Left lobe of liver (tissue), 2 donors: Measurements from ENCODE around the gene EPHX1. TPM values are rescaled to one million over a fixed set of nuclear protein-coding genes. Genes with fewer than 3 reads are reported as not detected.
"Not testable (repeated sequence)": the region's sequence is repeated elsewhere in the genome, so short reads cannot be mapped to it uniquely, and the experiment has no call there.

ENCODE experiments used
- ATAC-seq: fragments of 200-7000 bp; cut with Tn5 transposase; one replicate; pipeline ENCODE4 v1.9.1; 2020; ENCODE audit warnings: mild to moderate bottlenecking, moderate library complexity
- DNase-seq: peaks from one replicate; pipeline ENCODE4 v3.0.0-alpha.2; 2020; ENCODE audit warnings: low spot score
- total RNA-seq: library from RNA; stranded (reverse); gene quantifications from one replicate; pipeline ENCODE4 v1.2.1, GENCODE V29; 2021
- donor health status: DM: no; HTN: no; CAD: no; lungs with moderate emphysema.
- donor health status: DM: no; HTN: yes; CAD: no.

The EPHX1 gene
- total RNA-seq, result 1,368 TPM

DNA sequence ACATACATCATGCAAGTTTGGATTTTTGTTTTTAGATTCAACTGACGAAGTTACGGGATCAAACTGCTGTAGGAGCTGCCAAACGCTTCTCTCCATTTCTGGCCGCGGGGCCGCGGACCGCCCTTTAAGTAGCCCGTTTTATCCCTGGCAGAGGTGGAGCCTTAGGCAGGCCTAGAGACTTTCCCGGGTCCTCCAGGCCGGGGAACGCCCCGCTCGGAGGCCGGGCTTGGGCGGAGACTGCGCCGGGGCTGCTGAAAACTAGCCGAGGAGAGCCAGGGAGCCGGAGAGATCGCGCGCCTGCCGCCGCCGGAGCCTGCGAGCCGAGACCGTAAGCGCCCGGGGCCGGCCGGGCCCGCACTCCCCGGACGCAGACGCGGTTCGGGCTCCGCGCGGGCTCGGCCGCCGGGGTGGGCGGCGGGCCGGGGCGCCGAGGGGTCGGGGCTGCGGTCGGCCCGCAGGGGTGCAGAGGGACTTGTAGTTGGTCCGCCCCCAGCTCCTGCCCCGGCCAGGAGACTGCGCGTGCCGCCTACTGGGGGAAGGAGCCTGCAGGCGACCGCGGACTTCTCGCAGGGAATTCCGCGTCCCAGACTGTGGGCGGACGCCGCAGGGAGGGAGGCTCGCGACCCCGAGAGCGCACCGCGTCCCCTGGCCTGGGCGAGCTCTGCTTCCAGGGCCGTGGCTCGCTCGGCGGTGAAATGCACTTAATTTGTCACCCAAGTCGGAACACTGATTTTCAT, at the start of gene EPHX1:
TSS of gene EPHX1 (plus strand) at position 283 of the 737 bp plus-strand sequence. CDS start 18,606 bp downstream, outside the sequence.
- DNase-seq (peak; percentile 96), ATAC-seq (peak; percentile 71)

- DNase-seq, result no peak
Observed at GRCh38 chr1:225760531-225760930, 49.4 kb upstream of the EPHX1 start.

GRCh38 chr1:225761395-225761794, 48.5 kb upstream of the EPHX1 start:
- ATAC-seq, result not testable (repeated sequence)
- DNase-seq, result peak; percentile 12

More at GRCh38 chr1:225760531-225760930, 49.4 kb upstream of the EPHX1 start:
- no peak for ATAC-seq

DNA sequence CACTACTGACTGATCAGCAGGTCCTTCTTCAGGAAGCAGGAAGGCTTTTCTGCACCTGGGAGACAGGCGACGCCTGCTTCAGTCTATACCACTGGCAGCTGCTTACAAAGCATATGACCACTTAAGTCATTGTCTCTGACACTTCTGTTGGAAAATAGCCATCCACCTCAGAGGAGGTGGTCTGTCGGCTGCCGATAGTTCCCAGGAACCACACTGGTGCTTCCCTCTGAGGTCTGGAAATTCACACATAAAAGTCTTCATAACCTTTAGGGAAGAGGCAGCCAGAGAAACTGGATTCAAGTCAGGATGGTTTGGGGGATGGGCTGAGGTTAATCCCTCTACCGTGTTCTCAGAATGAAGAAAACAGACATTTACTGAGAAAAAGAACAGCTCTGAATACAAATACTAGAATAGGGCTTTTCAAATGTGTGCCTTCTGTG, 47.9 kb upstream of the EPHX1 start:
- DNase-seq (no peak), ATAC-seq (no peak)

- peak; percentile 7 for DNase-seq
- ATAC-seq, result no peak
Observed at GRCh38 chr1:225762444-225762843, 47.5 kb upstream of the EPHX1 start.

DNA sequence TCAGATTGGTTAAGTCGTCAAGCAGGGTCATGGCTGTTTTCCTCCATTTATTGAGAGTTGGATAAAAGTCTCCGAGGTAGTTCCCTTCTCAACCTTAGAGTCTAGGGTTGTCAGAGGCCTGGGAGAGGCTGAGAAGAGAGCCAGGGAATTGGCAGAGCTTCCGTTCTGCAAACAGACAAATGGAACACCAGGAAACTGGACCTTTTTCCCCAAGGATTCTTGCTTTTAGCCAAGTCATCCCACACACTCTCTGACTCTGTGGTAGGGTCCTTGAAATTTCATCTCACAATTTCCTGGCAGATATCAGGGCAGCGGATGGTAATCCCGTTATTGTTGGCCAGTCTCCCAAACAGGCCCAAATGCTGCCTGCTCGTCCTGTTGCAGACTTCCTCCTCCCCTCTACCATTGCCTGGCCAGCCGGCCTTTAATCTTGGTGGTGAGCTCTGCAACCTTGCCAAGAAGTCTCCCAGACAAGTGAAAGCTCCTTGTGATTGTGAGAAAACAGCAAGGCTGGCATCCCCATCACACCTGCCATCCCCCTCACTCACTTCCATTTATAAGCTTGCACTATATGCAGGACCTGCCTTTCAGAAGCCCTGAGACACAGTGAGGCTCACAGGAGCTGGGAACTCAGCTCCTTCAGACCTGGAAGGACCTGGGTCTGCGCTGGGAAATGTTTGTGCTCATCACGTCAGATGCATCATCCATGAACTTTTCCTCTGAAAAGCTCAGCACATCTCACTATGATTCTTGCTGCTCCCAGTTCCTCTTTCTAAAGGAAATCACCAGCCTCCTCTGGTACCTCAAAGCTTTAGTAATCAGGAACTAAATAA, 46.0 kb upstream of the EPHX1 start:
- DNase-seq (peak; percentile 41), ATAC-seq (peak; percentile 44)

DNA sequence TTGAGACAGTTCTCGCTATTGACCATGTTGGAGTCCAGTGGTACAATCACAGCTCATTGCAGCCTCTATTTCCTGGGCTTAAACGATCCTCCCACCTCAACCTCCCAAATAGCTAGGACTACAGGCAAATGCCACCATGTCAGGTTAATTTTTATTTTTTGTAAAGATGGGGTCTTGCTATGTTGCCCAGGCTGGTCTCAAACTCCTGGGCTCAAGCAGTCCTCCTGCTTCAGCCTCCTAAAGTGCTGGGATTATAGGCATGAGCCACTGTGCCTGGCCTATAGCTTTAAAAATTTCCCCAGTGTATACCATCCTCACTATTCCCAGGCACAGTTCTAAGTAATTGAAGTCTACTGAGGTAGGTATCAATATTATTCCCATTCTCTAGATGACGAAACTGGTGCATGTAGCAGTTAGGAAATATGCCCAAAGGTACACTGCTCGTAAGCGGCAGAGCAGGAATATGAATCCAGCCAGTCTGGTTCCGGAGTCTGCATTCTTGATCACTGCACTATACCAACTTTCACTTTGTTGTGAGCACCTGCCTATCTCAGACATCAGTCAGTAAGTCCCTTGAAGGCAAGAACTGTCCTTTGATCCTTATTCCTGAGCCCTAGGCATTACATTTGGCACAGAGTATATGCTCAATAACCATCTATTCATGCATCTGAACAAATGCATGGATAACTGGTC, 43.8 kb upstream of the EPHX1 start:
- DNase-seq (peak; percentile 15), ATAC-seq (no peak)

- DNase-seq, result peak; percentile 33
- no peak for ATAC-seq
Observed at GRCh38 chr1:225766967-225767633, 42.8 kb upstream of the EPHX1 start.

DNA sequence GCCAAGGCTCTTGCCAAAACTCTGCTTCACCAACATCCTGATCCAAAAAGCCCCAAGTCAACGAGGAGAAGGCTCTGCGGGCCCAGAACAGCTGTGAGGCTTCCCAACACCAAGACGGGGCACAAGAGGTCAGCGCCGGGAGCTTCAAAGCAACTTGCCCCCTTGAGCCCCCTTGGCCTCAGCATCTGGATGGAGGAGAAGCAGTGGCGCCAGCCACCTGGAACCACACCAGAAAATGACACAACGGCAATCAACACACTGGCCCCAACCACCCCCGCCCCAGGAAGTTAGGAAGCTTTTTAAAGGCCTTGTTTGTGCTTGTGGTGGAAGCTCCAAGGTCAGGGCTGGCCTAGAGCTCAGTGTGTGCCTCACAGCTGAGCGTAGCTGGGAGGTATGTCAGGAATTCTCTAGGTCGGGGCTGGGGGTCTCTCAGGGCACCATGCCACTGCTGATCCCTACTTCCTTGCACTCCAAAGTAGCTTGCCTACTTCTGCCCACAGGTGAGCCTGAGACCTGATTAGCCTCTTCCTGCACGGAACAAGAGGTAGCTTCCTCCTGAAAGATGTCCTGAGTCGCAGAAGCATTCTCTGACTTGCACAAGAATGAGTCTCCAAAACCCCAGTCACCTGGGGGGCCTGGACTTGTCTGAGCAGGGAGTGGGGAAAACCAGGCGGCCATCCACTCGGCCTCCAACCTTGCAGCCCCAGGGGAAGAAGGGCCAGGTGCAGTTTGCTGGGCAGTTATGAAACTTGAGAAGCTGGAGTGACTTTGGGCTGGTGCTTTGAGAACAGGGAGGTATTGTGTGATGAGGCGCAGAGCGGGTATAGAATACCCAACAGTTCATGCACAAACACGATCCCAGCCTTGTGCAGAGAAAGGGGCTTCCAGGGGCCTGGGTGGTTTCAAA, 42.0 kb upstream of the EPHX1 start:
- DNase-seq (peak; percentile 46), ATAC-seq (no peak)

- DNase-seq (peak; percentile 40), ATAC-seq (no peak)
Observed at GRCh38 chr1:225768662-225769426, 41.1 kb upstream of the EPHX1 start.

DNA sequence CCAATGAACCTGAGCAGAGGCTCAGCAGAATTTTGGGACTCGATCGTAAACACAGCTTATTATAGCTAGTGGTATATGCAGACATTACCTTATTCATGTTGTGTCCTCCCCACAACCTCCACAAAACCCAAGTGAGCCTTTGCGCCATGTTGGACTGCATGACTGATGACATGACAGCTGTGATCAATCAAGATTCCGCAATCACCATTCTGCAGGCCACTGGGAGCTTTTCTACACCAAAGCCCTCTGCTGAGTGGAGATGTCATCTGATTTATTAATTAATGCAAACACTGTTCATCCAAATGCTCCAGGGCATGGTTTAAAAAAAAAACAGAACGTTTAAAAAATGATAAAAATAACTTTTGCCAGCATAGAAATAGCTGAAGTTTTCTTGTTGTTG, 40.2 kb upstream of the EPHX1 start:
- ATAC-seq, result no peak
- peak; percentile 11 for DNase-seq

DNA sequence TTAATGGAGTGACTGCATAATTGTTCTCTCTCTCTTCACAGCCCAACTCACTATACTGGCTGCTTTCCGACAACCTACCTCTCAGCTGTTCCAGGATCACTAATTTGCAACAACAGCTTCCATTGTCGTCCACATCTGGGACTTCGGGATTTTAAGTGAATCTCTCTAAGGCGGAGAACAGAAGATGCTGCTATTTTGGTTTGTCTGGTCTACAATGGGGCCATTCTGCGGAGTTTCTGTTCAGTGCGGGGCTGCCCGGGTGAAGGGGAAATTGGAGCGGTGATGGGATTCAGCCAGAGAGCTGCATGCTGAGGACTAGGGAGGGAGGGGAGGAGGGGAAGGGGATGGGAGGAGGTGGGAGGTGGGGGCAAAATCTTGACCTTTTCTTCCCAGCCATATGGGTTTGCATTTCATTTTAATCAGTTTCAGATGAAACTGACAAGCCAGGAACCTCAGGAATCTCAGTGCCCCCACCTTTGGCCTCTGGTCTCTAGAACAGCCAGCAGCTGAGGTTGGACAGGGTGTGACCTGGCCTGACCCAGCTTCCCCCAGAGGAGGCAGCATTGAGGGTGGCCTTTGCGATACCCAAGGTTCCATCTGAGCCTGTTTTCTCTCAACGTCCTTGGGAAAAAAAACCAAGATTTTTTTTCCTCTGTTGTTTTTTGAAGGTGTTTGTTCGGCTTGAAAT, 39.2 kb upstream of the EPHX1 start:
- ATAC-seq, result no peak
- DNase-seq, result peak; percentile 35

DNA sequence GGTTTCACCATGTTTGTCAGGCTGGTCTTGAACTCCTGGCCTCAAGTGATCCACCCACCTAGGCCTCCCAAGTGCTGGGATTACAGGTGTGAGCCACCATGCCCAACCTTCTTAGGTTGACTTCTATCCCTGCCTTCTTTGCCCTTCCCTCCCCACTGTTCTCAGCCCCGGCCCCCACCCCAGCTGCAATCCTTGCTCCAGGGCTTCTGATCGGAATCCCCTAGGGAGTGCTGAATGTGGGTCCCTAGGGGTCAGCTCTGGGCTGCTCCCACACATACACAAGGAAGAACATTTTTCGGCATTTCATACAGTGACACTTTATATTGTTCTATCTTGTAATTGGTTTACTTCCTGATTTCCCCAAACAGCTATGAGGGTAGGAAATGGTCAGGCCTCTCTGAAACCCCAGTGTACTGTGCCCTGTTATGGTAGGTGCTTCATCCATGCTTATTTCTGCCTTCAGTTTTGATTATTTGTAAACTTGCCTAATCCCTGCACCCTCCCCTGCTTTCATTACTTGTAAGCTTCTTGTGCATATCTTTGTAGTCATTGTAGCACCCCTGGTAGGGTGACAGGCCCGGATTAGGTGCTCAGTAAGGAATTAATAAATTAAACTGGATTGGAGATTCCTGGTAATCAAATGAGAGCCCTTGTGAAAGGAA, 38.1 kb upstream of the EPHX1 start:
- DNase-seq (no peak), ATAC-seq (no peak)

DNA sequence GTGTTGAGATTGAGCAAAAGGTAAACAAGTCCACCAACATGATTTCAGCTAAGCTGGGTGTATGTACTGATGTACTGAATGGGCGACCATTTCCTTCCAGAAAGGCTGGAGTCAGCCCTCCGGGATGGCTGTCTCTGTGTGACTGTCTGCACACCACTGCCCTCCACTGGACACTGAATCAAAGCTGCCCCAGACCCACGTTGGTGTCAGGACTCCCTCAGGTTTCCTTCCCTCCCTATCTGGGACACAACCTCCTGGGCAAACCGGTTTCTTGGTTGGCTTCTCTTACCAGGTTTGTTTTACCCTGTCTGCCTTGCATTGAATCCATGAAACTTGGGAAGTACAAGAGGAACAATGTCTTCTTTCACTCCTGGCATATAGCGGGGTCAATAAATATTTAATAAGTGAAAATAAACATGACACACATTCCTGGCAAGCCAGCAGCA, 37.6 kb upstream of the EPHX1 start:
- peak; percentile 83 for DNase-seq
- ATAC-seq, result peak; percentile 96

DNA sequence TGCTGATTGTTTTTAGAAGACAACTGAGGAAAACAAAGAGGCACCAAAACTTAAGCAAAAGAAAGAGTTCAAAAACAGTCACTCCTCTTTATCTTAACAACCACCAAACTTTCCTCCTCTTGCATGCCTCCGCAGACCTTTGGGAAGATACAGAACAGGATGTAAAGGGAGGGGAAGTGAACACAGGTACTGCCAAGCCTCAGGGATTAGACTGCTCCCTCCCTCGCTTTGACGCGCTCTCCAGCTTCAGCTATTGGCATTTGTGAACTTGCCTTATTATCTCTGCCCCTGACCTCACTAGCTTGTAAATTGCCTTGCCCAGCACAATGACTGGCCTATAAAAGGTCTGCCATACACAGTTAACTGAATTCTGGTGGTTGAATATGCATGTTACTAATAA, 37.1 kb upstream of the EPHX1 start:
- ATAC-seq, result peak; percentile 39
- no peak for DNase-seq

DNA sequence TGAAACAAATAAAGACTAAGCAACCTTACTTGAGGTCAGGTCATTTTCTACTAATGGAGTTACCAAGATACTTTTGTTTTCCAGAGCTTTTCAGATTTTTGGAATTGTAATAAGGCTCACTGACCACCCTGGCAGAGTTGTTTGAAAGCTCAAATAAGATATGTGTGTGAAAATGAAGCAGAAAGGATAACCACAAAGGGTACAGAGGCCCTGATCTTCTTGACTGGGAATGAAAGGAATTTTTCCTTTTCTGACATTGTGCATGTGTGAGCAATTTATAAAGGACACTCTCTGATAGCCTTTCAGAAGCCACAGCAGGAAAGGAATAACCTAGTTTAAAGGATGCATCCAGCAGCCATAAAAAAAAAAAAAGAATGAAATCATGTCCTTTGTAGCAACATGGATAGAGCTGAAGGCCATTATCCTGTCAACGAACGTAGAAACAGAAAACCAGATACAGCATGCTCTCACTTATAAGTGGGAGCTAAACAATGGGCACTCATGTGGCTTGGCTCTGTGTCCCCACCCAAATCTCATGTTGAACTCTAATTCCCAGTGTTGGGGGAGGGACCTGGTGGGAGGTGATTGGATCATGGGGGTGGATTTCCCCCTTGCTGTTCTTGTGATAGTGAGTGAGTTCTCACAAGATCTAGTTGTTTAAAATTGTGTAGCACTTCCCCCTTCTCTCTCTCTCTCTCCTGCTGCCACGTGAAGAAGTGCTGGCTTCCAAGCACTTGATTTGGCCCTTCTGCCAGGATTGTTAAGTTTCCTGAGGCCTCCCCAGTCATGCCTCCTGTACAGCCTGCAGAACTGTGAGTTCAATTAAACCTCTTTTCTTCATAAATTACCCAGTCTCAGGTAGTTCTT, 35.4 kb upstream of the EPHX1 start:
- DNase-seq (no peak), ATAC-seq (no peak)

DNA sequence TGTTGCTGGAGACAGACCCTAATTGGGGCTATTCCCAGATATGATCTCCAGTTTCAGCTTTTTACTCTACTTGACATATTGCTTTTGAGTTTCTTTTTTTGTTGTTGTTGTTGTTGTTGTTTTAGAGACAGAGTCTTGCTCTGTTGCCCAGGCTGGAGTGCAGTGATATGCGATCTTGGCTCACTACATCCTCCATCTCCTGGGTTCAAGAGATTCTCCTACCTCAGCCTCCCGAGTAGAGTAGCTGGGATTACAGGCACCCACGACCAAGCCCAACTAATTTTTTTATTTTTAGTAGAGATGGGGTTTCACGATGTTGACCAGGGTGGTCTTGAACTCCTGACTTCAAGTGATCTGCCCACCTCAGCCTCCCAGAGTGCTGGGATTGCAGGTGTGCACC, 33.6 kb upstream of the EPHX1 start:
- ATAC-seq (no peak), DNase-seq (no peak)
